Astrocyte (in vitro differentiated cells and primary cell): ENCODE data around the gene KCNQ4.

Experiments
- CTCF ChIP-seq: IDR thresholded peaks from 2 replicates; pipeline ENCODE4 v1.5.1; 2011; ENCODE audit warnings: low read depth, mild to moderate bottlenecking, inconsistent platforms, low read length, moderate library complexity; ENCODE audit not compliant: insufficient read depth
- EZH2 ChIP-seq: IDR thresholded peaks from 2 replicates; pipeline ENCODE4 v1.6.1; 2012; ENCODE audit warnings: mild to moderate bottlenecking, low read length, inconsistent platforms; ENCODE audit not compliant: insufficient read depth

DNA sequence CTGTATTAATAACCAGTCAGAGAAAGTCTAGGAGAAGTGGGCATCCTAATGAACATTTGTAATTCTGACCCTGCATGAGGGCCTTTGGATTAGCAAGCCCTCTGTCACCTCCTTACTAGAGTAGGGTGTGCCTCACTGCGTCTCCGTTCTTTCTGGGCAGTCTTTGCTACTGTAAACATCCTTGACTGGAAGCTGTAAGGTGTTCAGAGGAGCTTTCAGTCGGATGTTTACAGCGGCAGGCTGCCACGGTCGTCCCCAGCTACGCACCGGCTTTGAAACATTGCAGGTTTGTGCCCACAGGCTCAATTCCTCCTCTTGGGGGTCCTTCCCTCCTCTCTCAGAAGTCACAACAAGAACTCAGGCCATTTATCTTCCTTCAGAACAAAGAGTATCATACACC is 29.4 kb upstream of the KCNQ4 start:
- no peak for TF ChIP-seq CTCF
- TF ChIP-seq EZH2: no peak
